ENCODE measurements around the gene TRPM3.

DNA sequence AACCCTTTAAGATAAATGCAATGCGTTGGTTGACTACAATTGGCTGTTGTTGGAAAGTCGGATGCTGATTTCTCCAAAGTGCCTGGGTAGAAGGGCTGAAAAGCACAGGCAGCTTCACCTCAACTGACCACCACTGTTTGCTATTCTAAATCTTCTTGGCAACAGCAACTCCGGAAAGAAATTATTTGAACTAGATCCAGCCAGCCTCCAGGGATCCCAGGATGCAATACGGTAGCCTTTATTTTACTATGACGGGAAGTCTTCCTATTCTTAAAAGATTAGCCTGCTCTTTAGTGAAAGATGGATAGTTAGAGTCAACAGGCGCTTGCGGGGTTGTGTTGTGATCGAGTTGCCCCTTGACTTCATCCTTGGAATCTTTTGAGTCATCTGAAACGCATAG, 628.4 kb downstream of the TRPM3 start:
- no peak for TF ChIP-seq CTCF (IDR thresholded peaks at IDR 0.05; ENCODE audit: low read length)
- no peak for TF ChIP-seq EZH2phosphoT487 (IDR thresholded peaks at IDR 0.05; ENCODE audit: low read length)
